Fibroblast of lung (primary cell): Measurements from ENCODE around the gene PIAS1. TPM values are rescaled to one million over a fixed set of nuclear protein-coding genes. Genes with fewer than 3 reads are reported as not detected.

Experiments used
- DNase-seq, 2 donors: peaks; one replicate each; pipeline versions ENCODE4 v3.0.0 to v3.0.0-alpha.2; 2010; ENCODE audit warnings: low read depth in 2 of 2
- H2AFZ ChIP-seq: 2 replicates; pipeline ENCODE4 v1.5.1; 2012; ENCODE audit warnings: low read length, control low read depth, inconsistent platforms
- H3K27ac ChIP-seq: 2 replicates; pipeline ENCODE4 v1.5.1; 2011; ENCODE audit warnings: low read length, control low read depth; ENCODE audit not compliant: insufficient read depth
- H3K27me3 ChIP-seq: 2 replicates; pipeline ENCODE4 v1.5.1; 2011; ENCODE audit warnings: mild to moderate bottlenecking, low read length; ENCODE audit not compliant: control insufficient read depth, insufficient read depth
- H3K36me3 ChIP-seq: 2 replicates; pipeline ENCODE4 v1.5.1; 2011; ENCODE audit warnings: low read length; ENCODE audit not compliant: control insufficient read depth, insufficient read depth
- H3K4me1 ChIP-seq: 2 replicates; pipeline ENCODE4 v1.5.1; 2011; ENCODE audit warnings: low read length; ENCODE audit not compliant: control insufficient read depth, insufficient read depth; ENCODE audit errors: extremely low read depth
- H3K4me2 ChIP-seq: 2 replicates; pipeline ENCODE4 v1.5.1; 2011; ENCODE audit warnings: low read length, control low read depth; ENCODE audit not compliant: insufficient read depth; ENCODE audit errors: extremely low read depth
- H3K4me3 ChIP-seq, 4 experiments: fragments of 200-600 bp in 1 of 4; sonication (generic) in 1 of 4; replicated peaks in 1 of 4; 2 replicates each; pipeline ENCODE4 v1.5.1; 2011 to 2016; ENCODE audit warnings: low read length in 4 of 4, low read depth in 3 of 4, mild to moderate bottlenecking in 3 of 4, control low read depth in 2 of 4, inconsistent platforms in 1 of 4, mixed read lengths in 1 of 4; ENCODE audit not compliant: insufficient read depth in 1 of 4; ENCODE audit errors: control extremely low read depth in 1 of 4
- H3K79me2 ChIP-seq: 2 replicates; pipeline ENCODE4 v1.5.1; 2012; ENCODE audit warnings: mild to moderate bottlenecking, low read length, inconsistent platforms; ENCODE audit not compliant: control insufficient read depth, insufficient read depth
- H3K9ac ChIP-seq: 2 replicates; pipeline ENCODE4 v1.5.1; 2011; ENCODE audit warnings: mild to moderate bottlenecking, low read length, control low read depth; ENCODE audit not compliant: insufficient read depth
- H3K9me3 ChIP-seq: 2 replicates; pipeline ENCODE4 v1.5.1; 2012; ENCODE audit warnings: low read depth, low read length; ENCODE audit not compliant: control insufficient read depth, insufficient read depth
- H4K20me1 ChIP-seq: 2 replicates; pipeline ENCODE4 v1.5.1; 2011; ENCODE audit warnings: low read length; ENCODE audit not compliant: control insufficient read depth, insufficient read depth; ENCODE audit errors: extremely low read depth
- CTCF ChIP-seq, 2 donors: IDR thresholded peaks in 1 of 2; conservative IDR thresholded peaks in 1 of 2; 1 replicate in 1 of 2; 2 replicates in 1 of 2; pipeline ENCODE4 v1.5.1; 2011 to 2012; ENCODE audit warnings: low read length in 2 of 2, control low read depth in 1 of 2, inconsistent platforms in 1 of 2, low read depth in 1 of 2, mild to moderate bottlenecking in 1 of 2
- EZH2 ChIP-seq: IDR thresholded peaks from 2 replicates; pipeline ENCODE4 v1.5.1; 2012; ENCODE audit warnings: low read length, control low read depth, mild to moderate bottlenecking; ENCODE audit errors: missing control alignments
- polyA plus RNA-seq, 2 donors: library from polyadenylated mRNA; depleted of rRNA in 1 of 2; stranded (reverse) in 1 of 2; unstranded in 1 of 2; fragments of >200 nt; gene quantifications; 2 replicates each; pipeline ENCODE4 v1.2.1, GENCODE V29; 2011 to 2012; ENCODE audit warnings: missing spikeins in 1 of 2
- total RNA-seq: library from RNA; depleted of rRNA; stranded (reverse); fragments of >200 nt; gene quantifications from 2 replicates; pipeline ENCODE4 v1.2.1, GENCODE V29; 2014

The PIAS1 gene
- total and polyA plus RNA-seq, 2 donors (not counting 1 experiment from before 2014, with no cell fraction given) = 17.0 to 35.1 TPM

DNA sequence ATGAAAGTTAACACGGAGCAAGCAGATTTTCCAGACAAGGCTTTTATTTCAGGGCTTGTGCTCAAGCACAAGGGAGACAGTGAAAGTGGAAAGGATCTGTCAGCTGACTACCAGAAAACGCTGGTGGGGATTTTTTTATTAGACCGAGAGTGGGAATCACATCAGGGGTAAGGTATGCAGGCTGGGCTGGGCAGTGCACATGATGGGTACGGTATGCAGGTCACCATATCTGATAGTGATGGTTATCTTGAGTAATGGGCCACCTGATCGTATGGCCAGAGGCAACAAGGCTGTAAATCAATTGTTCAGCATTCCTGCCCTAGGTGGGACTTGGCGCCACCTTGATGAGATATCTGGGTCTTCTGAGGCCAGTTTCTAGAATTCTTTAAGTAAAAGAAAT is 36.9 kb upstream of the PIAS1 start:
- no peak overlapping the region for H3K4me3 ChIP-seq
- no peak for DNase-seq
- H3K4me2 ChIP-seq = no peak overlapping the region
- H3K4me1 ChIP-seq = no peaks in the 10 kb centered on the region
- peaks cover 7% of the 10 kb centered on the region for H3K27me3 ChIP-seq
- no peaks in the 10 kb centered on the region for H3K79me2 ChIP-seq
- no peaks in the 10 kb centered on the region for H3K36me3 ChIP-seq
- no peaks in the 10 kb centered on the region for H4K20me1 ChIP-seq
- TF ChIP-seq CTCF (conservative IDR thresholded peaks at IDR 0.05 in 1 of 2, IDR thresholded peaks at IDR 0.05 in 1 of 2; ENCODE audit: low read depth in 1 of 2, low read length in 2 of 2) = no peak
- no peak for TF ChIP-seq EZH2
- H3K9me3 ChIP-seq = no peaks in the 10 kb centered on the region
- no peak overlapping the region for H3K27ac ChIP-seq
- no peak overlapping the region for H2AFZ ChIP-seq
- H3K9ac ChIP-seq = no peak overlapping the region

DNA sequence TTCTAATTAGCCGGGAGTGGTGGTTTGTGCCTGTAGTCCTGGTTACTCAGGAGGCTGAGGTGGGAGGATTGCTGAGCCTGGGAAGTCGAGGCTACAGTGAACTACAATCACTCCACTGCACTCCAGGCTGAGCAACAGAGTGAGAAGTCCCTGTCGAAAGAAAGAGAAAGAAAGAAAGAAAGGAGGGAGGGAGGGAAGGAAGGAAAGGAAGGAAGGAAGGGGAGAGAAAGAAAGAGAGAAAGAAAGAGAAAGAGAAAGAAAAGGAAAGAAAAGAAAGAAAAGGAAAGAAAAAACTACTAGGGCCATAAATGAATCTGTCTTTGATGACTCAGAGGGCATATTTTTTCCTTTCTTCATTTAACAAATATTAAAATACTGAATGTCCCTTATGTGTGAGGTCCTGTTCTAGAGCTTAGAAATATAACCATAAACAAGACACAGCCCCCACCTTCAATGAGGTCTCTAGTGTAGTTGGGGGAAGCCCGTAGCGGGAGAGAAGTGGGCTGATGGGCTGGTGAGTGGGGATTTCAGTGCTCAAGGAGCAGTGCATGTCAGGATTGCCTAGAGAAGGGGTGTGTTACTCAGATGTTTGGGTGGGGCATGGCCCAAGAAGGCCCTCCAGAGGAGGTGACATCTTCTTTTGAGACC is 35.2 kb upstream of the PIAS1 start:
- H3K79me2 ChIP-seq = no peaks in the 10 kb centered on the region
- H4K20me1 ChIP-seq = no peaks in the 10 kb centered on the region
- H3K27me3 ChIP-seq = no peaks in the 10 kb centered on the region
- no peak overlapping the region for H3K4me3 ChIP-seq
- DNase-seq = no peak
- no peak overlapping the region for H2AFZ ChIP-seq
- H3K9ac ChIP-seq = no peak overlapping the region
- H3K9me3 ChIP-seq = no peaks in the 10 kb centered on the region
- H3K27ac ChIP-seq = no peak overlapping the region
- no peaks in the 10 kb centered on the region for H3K4me1 ChIP-seq
- no peak overlapping the region for H3K4me2 ChIP-seq
- H3K36me3 ChIP-seq = no peaks in the 10 kb centered on the region
- TF ChIP-seq EZH2 = no peak
- TF ChIP-seq CTCF (conservative IDR thresholded peaks at IDR 0.05 in 1 of 2, IDR thresholded peaks at IDR 0.05 in 1 of 2; ENCODE audit: low read depth in 1 of 2, low read length in 2 of 2) = no peak

DNA sequence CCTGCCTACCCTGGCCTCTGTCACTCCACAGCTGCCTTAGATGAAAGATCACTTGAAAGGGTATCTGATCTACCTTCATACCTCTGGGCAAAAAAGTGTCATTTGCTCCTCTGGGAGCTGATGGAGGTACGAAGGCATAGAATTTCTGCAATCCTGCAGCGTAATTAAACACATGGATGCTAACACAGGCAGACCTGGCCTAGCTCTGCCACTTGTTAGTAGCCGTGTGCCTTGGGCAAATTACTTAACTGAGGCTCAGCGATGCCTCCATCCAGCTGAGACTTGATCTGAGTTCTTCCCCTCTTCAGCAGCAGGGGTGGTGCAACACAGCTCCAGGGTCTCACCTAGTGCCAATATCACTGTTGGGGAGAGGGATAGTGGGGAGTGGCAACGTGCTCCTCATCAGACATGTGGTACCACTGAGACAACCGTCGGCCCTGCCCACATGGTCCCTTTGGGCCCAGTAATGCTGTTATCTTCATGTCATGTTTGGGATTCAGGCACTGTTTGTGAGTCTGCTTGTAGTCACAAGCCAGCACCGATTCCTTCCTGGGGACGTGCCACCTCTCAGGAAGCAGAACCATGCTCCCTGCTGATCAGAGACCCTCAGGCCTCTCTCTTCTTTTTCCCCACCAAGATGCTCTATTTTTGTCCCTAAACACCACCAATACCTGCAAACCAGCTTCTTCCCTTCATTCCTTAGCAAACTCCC is 34.1 kb upstream of the PIAS1 start:
- Histone ChIP-seq H3K9me3 (no peaks in the 10 kb centered on the region), H3K9ac (no peak overlapping the region), H3K4me2 (no peak overlapping the region), H3K79me2 (no peaks in the 10 kb centered on the region), H3K4me1 (no peaks in the 10 kb centered on the region), H3K27ac (no peak overlapping the region), H3K27me3 (no peaks in the 10 kb centered on the region), H3K36me3 (no peaks in the 10 kb centered on the region), H4K20me1 (no peaks in the 10 kb centered on the region), H2AFZ (no peak overlapping the region), H3K4me3 (no peak overlapping the region)
- DNase-seq = no peak
- TF ChIP-seq EZH2 (no peak), CTCF (conservative IDR thresholded peaks at IDR 0.05 in 1 of 2, IDR thresholded peaks at IDR 0.05 in 1 of 2; ENCODE audit: low read depth in 1 of 2, low read length in 2 of 2) (no peak)
